ENCODE results near the gene COL11A2. TPM values are rescaled to one million over a fixed set of nuclear protein-coding genes. Genes with fewer than 3 reads are reported as not detected.

The COL11A2 gene
- total and polyA plus RNA-seq, 2 donors (not counting 3 experiments of a cell fraction or from before 2014, with no cell fraction given), result 0.65 to 1.3 TPM

GRCh38 chr6:33198159-33198852, 6.0 kb upstream of the COL11A2 start:
- no peaks in the 10 kb centered on the region for H3K27me3 ChIP-seq (ENCODE audit: control insufficient read depth in 2 of 2, insufficient read depth in 2 of 2, low read length in 2 of 2)
- peaks cover 12 to 38% of the 10 kb centered on the region in 2 experiments for H3K36me3 ChIP-seq (ENCODE audit: control insufficient read depth in 2 of 2, extremely low read depth in 1 of 2, insufficient read depth in 2 of 2, low read length in 2 of 2)
- no peak overlapping the region for H2AFZ ChIP-seq (ENCODE audit: low read depth, low read length)
- H3K9me3 ChIP-seq (replicated peaks; ENCODE audit: control insufficient read depth, insufficient read depth, low read length), result no peaks in the 10 kb centered on the region
- TF ChIP-seq GATA2 (IDR thresholded peaks at IDR 0.05; ENCODE audit: insufficient read depth, insufficient read length, low read depth, low read length), result no peak
- TF ChIP-seq POLR2A (IDR thresholded peaks at IDR 0.05; ENCODE audit: low read depth, low read length), result no peak
- no peak for TF ChIP-seq JUN (IDR thresholded peaks at IDR 0.05; ENCODE audit: borderline replicate concordance, insufficient read depth, insufficient read length, low read depth)
- no peak for TF ChIP-seq MAX (IDR thresholded peaks at IDR 0.05; ENCODE audit: insufficient read depth, insufficient read length)
- no peak for TF ChIP-seq CTCF (IDR thresholded peaks at IDR 0.05; ENCODE audit: extremely low read depth in 1 of 2, insufficient read depth in 1 of 2, low read depth in 1 of 2, low read length in 2 of 2)
- TF ChIP-seq EZH2 (IDR thresholded peaks at IDR 0.05; ENCODE audit: borderline replicate concordance, low read depth, low read length, severe bottlenecking), result no peak
- TF ChIP-seq FOS (IDR thresholded peaks at IDR 0.05; ENCODE audit: borderline replicate concordance, insufficient read depth, low read length), result no peak
- no peak overlapping the region for H3K27ac ChIP-seq (ENCODE audit: insufficient read depth, low read depth, low read length)
- dilution Hi-C loops (cut with MboI; ENCODE audit: extremely low pct_ligation_motif_present, low sequenced_read_pairs) (no loop called here), intact Hi-C loops (cut with micrococcal nuclease) (no loop called here)
- no peak overlapping the region for H3K4me3 ChIP-seq (replicated peaks in 1 of 3; ENCODE audit: insufficient read depth in 1 of 3, low read depth in 1 of 3, low read length in 3 of 3)
- H3K79me2 ChIP-seq (ENCODE audit: control insufficient read depth, insufficient read depth, low read length), result peaks cover 38% of the 10 kb centered on the region
- peaks cover 18% of the 10 kb centered on the region for H3K4me1 ChIP-seq (ENCODE audit: control insufficient read depth, extremely low read depth, insufficient read depth, low read length)
- CTCF ChIA-PET, result interaction anchor here (0.6 to 2.3 kb wide), 17 partner anchors 9 to 214 kb away, joined by 3 to 26 read pairs (median 4); partner anchors contain the start of gene RING1
- DNase-seq (ENCODE audit: low read depth, low spot score), result no peak
- BruUV-seq (replicated peaks), result no TSS peak
- no peaks in the 10 kb centered on the region for H4K20me1 ChIP-seq (replicated peaks; ENCODE audit: control insufficient read depth, extremely low read depth, insufficient read depth, low read length)
- H3K9me1 ChIP-seq (replicated peaks; ENCODE audit: control insufficient read depth, extremely low read depth, insufficient read depth, low read length), result no peaks in the 10 kb centered on the region
- H3K9ac ChIP-seq (replicated peaks; ENCODE audit: extremely low read depth, insufficient read depth, low read length), result no peak overlapping the region
- POLR2A ChIA-PET, result no interaction called here
- no peak for FAIRE-seq
- H3K4me2 ChIP-seq (ENCODE audit: insufficient read depth, low read length), result no peak overlapping the region

All from endothelial cell of umbilical vein (primary cell).